ENCODE data around the gene RRAGD.

The RRAGD gene

GRCh38 chr6:89385156-89385667 is 26.9 kb downstream of the RRAGD start:
- DNase-seq (ENCODE audit: low read depth): peak; percentile 74
- TF ChIP-seq, protein P1, sequence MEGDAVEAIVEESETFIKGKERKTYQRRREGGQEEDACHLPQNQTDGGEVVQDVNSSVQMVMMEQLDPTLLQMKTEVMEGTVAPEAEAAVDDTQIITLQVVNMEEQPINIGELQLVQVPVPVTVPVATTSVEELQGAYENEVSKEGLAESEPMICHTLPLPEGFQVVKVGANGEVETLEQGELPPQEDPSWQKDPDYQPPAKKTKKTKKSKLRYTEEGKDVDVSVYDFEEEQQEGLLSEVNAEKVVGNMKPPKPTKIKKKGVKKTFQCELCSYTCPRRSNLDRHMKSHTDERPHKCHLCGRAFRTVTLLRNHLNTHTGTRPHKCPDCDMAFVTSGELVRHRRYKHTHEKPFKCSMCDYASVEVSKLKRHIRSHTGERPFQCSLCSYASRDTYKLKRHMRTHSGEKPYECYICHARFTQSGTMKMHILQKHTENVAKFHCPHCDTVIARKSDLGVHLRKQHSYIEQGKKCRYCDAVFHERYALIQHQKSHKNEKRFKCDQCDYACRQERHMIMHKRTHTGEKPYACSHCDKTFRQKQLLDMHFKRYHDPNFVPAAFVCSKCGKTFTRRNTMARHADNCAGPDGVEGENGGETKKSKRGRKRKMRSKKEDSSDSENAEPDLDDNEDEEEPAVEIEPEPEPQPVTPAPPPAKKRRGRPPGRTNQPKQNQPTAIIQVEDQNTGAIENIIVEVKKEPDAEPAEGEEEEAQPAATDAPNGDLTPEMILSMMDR (IDR thresholded peaks at IDR 0.05; ENCODE audit: low read length, missing control alignments): no peak
- no peak overlapping the region for H3K4me3 ChIP-seq (replicated peaks; ENCODE audit: low read depth, low read length)

DNA sequence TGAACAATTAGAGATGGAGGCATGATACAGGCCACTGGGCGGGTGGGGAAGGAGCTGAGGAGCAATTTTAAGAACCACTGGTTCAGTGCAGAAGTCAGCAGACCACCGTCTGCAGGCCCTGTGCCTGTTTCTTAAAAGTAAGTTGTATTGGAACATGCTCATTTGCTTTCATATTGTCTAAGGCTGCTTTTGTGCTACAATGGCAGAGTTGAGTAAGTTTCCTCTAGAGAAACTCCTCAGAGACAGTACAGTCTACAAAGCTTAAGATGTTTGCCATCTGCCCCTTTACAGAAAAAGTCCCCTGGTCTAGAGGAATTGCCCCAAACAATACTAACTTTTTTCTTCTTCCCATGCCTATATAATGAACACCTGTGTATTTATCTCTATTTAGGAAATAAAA is 31.0 kb downstream of the RRAGD start:
- TF ChIP-seq, protein P1 (IDR thresholded peaks at IDR 0.05; ENCODE audit: low read length, missing control alignments): no peak
- no peak overlapping the region for H3K4me3 ChIP-seq (replicated peaks; ENCODE audit: low read depth, low read length)

GRCh38 chr6:89379281-89379680 is 32.8 kb downstream of the RRAGD start:
- TF ChIP-seq, protein P1 (IDR thresholded peaks at IDR 0.05; ENCODE audit: low read length, missing control alignments): no peak
- DNase-seq (ENCODE audit: low read depth): no peak
- H3K4me3 ChIP-seq (replicated peaks; ENCODE audit: low read depth, low read length): no peak overlapping the region

More for the DNA sequence above, 31.0 kb downstream of the RRAGD start:
- no peak for DNase-seq (ENCODE audit: low read depth)

GRCh38 chr6:89378628-89379027 is 33.4 kb downstream of the RRAGD start:
- H3K4me3 ChIP-seq (replicated peaks; ENCODE audit: low read depth, low read length): no peak overlapping the region
- TF ChIP-seq, protein P1 (IDR thresholded peaks at IDR 0.05; ENCODE audit: low read length, missing control alignments): no peak
- no peak for DNase-seq (ENCODE audit: low read depth)

- no peak overlapping the region for H3K4me3 ChIP-seq (replicated peaks; ENCODE audit: low read depth, low read length)
- TF ChIP-seq, protein P1 (IDR thresholded peaks at IDR 0.05; ENCODE audit: low read length, missing control alignments): peak; percentile 16
- DNase-seq (ENCODE audit: low read depth): no peak
Observed at GRCh38 chr6:89375427-89376267, 36.4 kb downstream of the RRAGD start.

DNA sequence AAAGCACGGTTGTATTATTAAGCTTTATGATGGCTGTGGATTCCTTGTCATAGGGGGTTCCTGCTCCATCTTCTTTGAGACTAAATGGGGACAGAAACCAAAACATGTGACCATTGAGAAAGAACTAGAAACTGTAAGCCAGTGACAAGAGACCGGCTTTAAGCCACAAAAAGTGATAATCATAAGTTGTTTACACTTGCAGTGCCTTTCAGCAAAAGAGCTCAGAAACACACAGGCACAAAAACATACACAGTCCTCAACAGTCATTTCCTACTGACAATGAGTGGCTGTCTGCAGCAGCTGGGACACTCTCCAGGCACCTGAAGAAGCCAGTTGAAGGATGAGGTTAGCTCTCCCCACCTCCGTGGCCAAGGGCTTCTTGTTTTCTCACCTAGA is 39.6 kb downstream of the RRAGD start:
- no peak for DNase-seq (ENCODE audit: low read depth)
- H3K4me3 ChIP-seq (replicated peaks; ENCODE audit: low read depth, low read length): no peak overlapping the region
- TF ChIP-seq, protein P1 (IDR thresholded peaks at IDR 0.05; ENCODE audit: low read length, missing control alignments): no peak

All from fibroblast of pulmonary artery (primary cell).